GM18508 (cell line): ENCODE data around the gene ASB2.

Source experiments
- ATAC-seq: cut with Tn5 transposase; IDR thresholded peaks from one replicate; pipeline ENCODE4 v1.9.1; 2021; ENCODE audit warnings: moderate number of reproducible peaks; ENCODE audit not compliant: insufficient read depth, unreplicated experiment

Gene ASB2

DNA sequence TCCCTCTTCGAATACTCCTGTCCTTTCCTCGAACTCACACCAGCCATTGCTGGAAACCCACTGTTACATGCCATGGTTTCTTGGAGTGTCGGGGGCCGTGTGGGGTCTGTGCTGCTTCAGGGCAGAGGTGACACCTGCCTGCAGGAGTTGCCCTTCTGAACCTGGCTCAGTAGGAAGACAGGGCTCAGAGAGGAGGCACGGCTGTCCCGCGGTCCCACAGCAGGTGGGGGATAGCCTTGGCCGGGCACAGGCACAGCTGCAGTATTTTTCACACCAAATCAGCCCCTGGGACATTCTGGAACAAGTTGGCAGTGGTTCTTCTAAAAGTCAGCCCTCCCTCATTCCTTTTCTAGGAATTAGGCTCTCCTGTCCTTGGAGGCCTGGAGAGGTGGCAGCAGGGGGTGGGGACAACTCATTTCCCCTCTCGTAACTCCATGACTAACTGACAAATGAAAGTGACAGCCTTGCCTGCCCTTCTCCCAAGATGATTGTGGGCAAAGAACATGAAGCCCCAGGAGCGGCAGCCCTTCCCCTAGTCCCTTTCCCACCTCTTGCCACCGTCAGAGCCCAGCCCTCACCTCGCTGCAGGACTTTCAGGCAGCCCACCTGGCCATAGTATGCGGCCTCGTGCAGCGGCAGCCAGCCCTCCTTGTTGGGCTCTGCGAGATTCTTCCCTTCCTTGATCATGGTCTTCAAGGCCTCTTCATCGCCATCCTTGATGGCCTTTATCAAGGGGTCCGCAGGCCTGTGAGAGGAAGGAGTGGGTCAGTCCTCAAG lies 22.4 kb downstream of the ASB2 start:
- ATAC-seq: no peak

DNA sequence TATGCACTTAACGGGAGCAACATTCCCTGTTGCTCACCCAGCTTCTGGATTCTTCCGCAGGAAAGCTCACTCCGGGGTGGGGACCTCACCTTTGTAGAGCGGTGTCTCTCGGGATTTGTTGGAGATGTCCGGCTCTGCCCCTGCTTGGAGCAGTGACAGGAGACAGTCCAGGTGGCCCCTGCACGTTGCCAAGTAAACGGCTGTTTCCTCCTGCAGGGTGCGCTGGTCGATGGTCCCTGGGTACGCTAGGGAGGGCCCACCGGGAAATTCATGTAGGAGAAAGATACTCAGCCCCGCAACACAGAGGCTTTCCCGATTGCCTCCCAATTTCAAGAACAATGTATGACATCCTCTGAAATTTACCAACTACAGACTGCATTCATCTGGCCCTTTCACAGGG lies 23.1 kb downstream of the ASB2 start:
- ATAC-seq: no peak

DNA sequence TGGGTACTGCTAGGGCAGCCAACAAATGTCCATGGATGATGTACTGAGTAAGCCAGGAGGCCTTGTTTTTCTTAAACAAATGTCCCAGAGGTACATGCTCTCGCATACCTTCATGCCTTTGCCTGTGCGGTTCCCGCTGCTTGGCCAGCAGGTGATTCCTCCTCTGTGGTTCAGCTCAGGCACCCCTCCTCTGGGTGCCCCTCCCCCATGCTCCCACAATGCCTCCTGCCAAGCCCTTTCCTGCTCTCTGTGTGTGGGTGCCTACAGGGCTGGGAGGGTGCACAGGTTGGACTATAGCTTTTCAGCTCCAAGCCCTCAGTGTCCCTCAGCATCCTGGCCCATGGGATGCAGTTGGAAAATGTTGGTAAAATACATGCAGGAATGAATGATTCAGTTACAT lies 23.5 kb downstream of the ASB2 start:
- ATAC-seq: no peak

DNA sequence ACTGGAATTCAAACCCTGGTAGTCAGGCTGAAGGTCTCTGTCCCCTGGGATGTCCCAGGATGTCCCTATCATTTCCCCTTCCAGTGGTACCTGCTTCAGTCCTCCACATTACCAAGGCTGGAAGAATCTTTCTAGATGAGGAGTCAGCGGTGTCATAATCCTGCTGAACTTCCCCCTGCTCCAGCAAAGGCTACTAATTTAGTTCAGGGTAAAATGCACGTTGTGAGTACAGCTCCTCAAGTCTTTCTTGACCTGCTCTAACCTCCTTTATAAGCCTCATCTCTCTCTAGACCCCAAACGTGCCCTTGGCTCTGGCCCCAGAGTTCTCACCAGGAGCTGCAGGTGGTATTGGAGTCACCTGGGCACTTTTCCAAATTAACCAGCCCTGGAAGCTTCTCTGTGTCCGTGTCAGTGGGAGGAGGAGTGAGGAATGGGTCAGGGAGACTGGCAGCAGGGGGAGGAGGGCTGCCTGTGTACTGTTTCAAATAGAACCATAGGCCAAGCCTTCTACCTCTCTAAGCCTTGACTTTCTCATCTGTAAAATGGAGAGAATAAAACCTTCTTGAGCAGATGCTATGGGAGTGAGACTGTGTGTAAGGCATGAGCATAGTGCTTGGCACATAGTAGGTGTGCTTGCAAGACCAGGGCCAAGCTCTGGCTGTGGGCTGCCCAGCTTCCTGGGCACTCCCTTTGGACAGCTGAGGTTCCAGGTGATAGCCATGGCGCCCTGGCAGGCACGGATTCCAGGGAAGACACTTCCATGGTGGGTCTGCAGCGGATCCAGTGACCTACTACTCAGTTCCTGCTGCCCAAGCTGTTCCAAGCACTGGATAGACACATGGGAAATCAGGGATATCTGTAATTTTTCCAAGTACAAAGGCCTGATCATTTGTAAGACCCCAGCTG lies 24.5 kb downstream of the ASB2 start:
- ATAC-seq: no peak

DNA sequence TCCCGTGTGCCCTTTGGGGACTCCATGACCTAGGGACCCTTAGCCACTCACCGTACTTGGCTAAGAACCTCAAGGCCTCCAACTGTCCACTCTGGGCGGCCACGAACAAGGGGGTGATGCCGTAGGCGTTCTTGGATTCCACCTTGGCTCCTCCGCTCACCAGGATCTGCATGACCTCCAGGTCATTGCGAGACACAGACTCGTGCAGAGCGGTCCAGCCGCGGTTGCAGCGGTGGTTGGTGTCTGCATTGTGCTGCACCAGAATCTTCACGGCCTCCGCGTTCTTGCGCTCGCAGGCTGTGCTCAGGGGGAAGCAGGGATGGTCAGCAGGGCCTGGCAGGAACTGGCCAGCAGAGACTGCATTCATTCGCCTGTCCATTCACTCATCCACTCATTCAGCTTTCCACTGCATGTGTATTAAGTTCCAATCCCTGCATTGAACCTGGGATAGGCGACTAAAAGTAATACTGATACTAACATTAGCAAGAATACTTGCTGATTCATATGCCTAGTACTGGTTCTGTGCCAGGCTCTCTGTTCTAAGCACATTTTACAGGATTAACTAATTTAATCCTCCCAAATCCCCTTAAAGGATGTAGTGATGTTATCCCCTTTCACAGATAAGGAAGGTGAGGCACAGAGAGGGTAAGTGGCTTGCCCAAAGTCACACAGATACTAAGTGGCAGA lies 25.3 kb downstream of the ASB2 start:
- ATAC-seq: no peak

DNA sequence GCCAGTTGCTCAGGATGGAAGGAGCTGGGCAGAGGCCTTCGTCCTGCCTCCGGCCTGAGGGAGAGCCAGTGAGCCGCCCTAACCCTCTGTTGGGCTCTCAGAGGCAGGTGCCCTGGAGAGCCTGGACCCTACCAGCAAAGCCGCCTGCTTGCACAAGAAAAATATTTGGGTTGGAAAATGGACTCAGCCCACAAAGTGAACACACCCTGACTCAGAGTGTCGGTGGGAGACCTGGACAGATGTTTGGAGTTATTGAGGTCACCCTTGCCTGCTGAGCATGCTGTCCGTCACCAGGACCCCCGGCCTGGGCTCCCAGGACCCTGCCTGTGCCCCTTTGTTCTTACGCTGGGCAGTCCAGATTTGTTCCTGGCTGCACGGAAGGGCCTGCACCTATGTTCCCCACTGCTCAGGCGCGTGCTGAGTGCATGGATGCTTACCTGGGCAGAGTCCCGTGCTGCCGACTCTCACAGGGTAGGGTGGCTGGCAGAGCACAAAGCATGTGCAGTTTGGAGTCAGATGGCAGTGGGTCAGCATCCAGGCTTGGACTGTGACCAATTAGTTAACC lies 26.8 kb downstream of the ASB2 start:
- ATAC-seq: no peak

DNA sequence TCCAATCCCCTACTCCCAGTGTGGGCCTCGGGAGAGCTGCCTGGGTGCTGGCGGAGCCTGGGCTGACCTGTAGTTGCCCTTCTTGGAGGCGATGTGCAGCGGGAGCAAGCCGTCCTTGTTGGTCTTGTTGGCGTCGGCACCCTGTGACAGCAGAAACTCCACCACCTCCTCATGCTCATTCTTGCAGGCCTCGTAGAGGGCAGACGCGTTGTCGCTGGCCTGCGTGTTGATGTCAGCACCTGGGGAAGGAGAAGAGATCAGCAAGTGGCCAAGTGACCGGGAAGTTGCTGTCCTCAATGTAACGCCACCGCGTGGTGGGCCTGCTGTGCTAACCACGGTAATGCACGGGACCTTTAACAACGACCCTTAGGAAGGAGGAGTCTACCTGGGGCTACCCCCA lies 29.1 kb downstream of the ASB2 start:
- no peak for ATAC-seq

DNA sequence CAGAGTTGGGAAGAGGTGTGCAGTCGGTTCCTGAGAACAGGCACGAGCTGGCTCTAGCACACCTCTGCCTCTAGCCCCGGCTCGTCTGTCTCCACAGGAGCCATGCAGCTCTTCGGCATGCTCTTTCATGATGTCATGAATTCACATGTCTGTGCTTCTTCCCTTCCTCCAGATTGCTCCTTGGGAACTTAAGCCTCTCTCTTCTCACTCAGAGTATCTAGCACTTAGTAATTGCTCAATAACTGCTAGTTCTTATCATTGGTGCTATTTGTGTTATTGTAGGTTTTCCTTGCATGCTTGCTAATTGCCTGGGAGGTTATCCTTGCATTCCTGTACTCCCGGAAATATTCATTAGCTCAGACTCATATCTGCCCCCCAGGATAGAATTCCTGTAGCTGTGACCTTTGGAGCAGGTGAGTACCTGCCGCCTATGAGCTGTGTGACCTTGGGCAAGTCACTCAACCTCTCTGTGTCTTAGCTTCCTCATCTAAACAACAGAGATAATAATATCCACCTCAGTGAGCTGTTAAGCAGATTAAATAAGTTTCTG lies 29.8 kb downstream of the ASB2 start:
- ATAC-seq: no peak

DNA sequence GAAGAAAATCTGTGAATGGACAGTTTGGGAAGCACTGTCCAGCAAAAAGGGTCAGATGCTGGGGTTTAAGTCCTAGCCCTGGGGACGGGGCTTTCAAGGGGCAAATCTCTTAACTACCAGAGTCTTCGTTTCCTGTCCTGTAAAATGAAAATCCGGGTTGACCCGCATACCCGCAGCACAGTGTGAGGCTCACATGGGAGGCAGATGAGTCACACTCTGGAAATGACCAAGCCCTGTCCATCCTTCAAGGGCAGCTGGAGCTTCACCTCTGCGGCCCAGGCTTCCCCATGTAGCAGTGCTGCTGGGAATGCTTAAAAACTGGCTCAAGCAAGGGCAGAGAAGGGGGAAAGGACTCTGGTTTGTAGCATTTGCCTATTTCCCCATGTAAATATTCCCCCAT lies 30.3 kb downstream of the ASB2 start:
- ATAC-seq: no peak

DNA sequence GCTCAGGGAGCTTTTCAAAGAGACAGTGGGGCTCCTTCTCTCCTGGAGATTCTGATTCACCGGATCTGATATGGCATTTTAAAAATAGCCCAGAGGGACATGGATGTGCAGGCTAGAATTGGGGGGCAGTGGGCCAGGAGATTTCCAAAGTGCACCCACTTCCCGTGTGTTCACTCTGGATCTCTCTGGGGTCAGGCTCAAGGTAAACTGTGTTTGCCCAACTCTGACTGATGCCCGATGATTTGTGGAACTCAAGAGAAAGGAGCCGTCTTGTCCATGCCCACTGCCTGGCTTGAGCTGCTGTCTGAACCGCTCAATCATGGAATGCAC lies 31.3 kb downstream of the ASB2 start:
- ATAC-seq: no peak

DNA sequence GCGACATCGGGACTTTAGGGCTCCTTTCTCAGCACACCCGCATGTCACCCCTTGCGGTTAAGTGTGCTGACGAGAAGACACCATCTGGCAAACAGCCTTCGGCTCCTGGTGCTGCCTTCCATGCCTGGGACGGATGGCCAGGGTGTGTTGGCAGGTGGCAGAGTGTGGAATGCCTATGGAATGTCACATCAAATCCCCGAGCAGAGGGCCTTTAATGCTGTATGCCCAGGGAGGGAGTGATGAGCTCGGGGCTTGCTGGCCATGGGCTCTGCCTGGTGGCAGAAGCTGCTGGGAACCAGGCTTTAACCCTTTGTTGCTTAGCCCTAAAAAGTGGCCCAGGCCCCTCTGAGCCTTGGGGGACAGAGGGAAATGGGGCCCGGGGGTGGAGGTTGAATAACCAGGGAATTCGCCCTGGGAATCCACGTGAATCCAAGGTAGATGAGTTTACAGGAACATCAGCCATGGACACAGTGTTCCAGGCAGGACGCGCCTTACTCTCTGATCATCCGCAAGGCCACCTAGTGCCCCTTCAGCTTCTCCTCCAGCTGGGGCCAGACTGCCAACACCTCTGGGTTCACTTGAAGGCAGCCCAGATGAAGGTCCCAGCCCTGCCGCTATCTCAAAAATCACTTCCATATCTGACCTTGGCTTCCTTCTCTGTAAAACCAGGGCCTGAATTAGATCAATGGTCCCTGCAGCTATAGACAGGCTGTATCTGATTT lies 31.9 kb downstream of the ASB2 start:
- ATAC-seq: no peak

DNA sequence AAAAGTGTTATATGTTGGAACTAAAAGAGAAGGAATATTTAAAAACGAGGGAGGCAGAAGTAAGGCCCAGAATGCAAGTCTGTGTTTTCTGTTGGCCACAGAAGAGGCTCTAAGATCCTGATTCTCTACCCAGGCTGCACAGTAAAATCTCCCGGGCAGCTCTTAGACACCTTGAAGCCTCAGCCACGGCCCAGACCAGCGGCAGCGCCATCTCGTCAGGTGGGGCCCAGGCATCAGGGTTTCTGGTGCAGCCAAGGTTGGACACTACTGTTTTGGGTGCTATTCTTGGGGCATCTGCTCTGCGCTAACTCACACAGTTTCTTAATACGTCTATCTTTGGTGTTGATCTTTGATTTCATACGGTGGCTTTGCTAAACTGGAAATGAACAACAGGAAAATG lies 32.4 kb downstream of the ASB2 start:
- ATAC-seq: no peak

DNA sequence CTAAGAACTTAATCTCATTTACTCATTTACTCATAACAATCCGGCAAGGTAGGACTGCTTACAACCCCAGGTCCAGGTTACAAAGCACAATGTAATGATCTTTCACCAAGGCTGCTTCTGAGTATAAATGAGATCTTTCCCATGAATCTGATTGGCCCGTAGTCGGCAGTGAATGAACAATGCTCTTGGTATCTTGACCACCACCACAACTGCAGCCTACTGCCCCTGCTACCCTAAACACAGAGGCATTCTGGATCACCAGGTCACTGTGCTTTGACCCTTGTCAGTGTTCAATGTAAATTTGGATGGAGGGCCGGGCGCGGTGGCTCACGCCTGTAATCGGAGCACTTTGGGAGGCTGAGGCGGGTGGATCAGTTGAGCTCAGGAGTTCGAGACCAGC lies 33.3 kb downstream of the ASB2 start:
- no peak for ATAC-seq

DNA sequence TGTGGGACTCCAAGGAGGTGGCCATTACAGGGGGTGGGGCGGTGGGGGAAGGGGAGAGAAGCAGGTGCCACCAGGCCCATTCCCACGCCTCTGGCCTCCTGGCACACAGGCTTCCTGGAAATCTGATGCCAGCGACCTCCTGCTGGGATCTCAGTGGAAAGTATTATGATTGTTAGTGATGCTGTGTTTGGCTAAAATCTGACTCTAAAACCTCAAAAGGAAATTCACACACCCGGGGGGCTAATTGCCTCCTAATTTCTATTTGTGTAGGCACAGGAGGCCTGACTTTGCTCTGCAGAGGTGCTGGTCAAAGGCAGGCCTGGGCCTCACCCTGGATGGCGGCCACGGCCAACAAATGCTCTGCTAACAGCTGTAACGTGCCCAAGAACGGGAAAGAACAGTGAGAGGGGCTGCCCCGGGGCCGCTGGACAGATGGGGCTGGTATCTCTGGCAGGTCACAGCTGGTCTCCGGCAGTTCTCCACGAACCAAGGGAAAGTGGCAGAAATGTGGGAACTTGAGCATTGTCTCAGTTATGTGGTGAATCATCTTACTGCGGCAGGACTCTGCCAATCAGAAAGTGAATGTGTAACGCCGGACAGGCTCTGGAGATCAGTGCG lies 35.0 kb downstream of the ASB2 start:
- no peak for ATAC-seq

DNA sequence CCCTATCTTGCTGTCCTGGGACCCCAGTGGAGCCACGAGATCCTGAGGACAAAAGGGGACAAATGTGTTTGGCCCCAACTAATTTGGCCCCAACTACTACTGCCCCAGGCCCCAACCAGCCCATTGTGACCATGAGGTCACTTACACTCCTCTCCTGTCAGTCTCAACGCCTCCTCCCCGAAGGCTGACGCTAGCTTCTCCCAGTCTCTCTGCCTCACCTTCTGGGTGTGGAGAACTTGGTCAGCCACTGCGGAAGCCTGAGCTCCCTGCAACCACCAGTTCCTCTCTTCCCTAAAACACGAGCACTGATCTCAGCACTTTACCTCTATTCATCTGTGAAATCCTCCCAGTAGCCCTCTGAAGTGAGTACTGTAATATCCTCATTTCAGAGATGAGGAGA lies 35.9 kb downstream of the ASB2 start:
- ATAC-seq: no peak

DNA sequence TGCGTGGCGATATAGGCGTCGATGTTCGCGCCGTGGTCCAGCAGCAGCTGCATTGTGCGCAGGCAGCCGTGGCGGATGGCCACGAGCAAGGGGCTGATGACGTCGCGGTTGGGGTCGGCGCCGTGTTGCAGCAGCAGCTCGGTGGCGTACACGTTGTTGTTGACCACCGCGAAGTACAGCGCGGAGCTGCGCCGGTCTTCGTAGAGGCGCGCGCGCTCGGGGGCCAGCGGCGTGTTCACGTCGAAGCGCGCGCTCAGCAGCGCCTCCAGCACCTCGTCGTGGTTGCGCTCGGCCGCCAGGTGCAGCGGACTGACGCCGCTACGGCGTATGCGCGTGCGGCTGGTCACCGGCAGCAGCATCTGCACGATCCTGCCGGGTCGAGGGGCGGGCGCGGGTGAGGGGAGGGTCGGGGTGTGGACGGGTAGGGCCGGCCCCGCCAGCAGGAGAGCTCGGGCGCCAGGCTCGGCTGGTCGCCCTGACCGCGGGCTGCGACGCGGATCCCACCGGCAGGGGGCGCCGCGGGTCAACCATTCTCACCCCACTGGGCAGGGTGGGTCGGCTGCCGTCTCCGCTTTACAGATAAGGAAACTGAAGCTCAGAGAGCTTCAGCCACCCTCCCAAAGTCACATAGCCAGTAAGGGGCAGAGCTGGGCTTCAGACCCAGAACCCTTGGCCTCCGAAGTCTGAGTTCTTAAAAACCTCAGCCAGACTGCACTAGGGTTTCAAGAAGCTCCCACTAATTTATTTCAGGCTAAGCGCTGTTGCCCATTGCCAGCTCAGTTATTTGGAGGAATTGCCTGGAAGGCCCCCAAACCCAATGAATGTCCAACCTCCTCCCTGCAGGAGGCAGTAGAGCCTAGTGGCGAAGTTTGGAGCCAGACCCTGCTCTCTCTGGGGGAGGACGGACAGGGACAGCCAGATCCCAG lies 36.8 kb downstream of the ASB2 start:
- ATAC-seq: no peak

DNA sequence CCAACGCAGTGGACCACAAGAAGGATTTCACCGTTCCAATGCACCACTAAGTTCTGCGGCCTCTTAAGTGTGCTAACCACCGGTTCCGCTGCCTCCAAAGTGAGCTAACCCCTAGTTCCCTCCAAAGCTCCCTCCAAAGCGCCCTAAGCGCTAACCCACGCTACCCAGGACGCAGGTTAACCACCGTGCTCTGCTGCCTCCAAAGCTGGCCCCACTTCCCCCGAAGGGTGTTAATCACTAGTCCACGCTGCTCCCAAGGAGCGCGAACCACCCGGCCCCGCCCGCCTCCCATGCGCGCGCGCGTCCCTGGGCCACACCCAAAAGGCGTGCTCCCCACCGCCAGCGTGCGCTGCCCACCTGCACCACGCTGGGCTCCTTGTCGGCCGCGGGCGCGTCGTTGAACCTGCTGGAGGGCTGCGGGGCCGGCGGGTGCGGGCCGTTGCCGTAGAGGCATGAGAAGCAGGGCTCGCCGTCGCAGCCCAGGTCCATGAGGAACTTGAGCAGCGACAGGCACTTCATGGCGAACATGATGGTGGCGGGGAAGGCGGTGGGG lies 37.5 kb downstream of the ASB2 start:
- ATAC-seq: no peak

DNA sequence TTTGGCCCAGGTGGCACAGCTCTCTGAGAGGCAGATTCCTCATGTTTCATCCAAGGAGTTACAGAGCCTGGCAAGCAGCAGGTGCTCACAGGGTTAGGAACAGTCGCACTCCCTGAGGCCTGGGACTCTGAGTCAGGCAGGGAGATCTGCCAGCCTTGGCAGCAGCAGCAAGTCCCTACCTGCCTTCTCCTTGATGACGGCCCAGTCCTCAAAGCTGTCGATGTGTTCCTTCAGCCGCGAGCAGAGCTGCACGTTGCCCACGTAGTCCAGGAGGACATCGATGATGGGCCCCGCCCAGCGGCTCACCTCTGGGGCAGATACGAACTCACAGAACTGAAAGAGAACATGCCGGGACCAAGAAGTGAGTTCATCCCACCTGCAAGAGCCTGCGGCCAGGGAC lies 38.9 kb downstream of the ASB2 start:
- no peak for ATAC-seq
